ENCODE results near the gene SHOC2.

DNA sequence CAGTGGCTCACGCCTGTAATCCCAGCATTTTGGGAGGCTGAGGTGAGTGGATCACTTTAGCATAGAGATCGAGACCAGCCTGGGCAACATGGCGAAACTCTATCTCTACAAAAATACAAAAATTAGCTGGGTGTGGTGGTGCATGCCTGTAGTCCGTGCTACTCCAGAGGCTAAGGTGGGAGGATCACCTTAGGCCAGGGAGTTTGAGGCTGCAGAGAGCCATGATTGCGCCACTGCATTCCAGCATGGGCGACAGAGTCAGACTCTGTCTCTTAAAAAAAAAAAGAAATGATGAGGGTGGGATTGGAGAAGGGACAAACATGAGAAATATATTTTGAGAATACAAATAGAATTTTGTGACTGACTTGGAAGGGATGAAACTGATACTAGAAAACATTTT lies 76.9 kb downstream of the SHOC2 start:
- TF ChIP-seq CTCF (IDR thresholded peaks at IDR 0.05) (no peak), ZFX (IDR thresholded peaks at IDR 0.05; ENCODE audit: borderline replicate concordance) (no peak)

Data from 22Rv1 (cell line).